Activated T-helper 2 cell treated with anti-CD3 and anti-CD28 coated beads, Interferon-gamma antibody, Interleukin-2, Interleukin-4, amounts not matched to agents 10 μg/mL and 5 μg/mL and 100 μg/mL, durations not matched to agents 14 hours and 24 hours and 36 hours (primary cell): ENCODE data around the gene HIBADH. TPM values are rescaled to one million over a fixed set of nuclear protein-coding genes. Genes with fewer than 3 reads are reported as not detected.

ENCODE experiments used
- DNase-seq: peaks from one replicate; pipeline ENCODE4 v3.0.0; 2021; ENCODE audit warnings: low spot score
- H3K27ac Mint-ChIP-seq: one replicate; pipeline ENCODE4 v1.8.0; 2021; ENCODE audit warnings: mixed read lengths
- H3K27me3 Mint-ChIP-seq: one replicate; pipeline ENCODE4 v1.8.0; 2021; ENCODE audit warnings: low read depth, mixed read lengths
- H3K36me3 Mint-ChIP-seq: one replicate; pipeline ENCODE4 v1.8.0; 2021; ENCODE audit warnings: low read depth, mixed read lengths
- H3K4me1 Mint-ChIP-seq: one replicate; pipeline ENCODE4 v1.8.0; 2021; ENCODE audit warnings: low read depth, mixed read lengths
- H3K4me3 Mint-ChIP-seq: one replicate; pipeline ENCODE4 v1.8.0; 2021; ENCODE audit warnings: low read depth, mild to moderate bottlenecking, moderate library complexity, mixed read lengths
- H3K9me3 Mint-ChIP-seq: one replicate; pipeline ENCODE4 v1.8.0; 2021; ENCODE audit warnings: mixed read lengths
- intact Hi-C: fragments of 100-400 bp; cut with micrococcal nuclease; formaldehyde crosslinking; loops from one replicate; pipeline ENCODE4 v1.15.1; 2023
- total RNA-seq: library from RNA; stranded (reverse); gene quantifications from 2 replicates; pipeline ENCODE4 v1.2.3, GENCODE V29; 2022

Gene HIBADH
- total RNA-seq, 1 donor from 2014 or later = 23.1 TPM

DNA sequence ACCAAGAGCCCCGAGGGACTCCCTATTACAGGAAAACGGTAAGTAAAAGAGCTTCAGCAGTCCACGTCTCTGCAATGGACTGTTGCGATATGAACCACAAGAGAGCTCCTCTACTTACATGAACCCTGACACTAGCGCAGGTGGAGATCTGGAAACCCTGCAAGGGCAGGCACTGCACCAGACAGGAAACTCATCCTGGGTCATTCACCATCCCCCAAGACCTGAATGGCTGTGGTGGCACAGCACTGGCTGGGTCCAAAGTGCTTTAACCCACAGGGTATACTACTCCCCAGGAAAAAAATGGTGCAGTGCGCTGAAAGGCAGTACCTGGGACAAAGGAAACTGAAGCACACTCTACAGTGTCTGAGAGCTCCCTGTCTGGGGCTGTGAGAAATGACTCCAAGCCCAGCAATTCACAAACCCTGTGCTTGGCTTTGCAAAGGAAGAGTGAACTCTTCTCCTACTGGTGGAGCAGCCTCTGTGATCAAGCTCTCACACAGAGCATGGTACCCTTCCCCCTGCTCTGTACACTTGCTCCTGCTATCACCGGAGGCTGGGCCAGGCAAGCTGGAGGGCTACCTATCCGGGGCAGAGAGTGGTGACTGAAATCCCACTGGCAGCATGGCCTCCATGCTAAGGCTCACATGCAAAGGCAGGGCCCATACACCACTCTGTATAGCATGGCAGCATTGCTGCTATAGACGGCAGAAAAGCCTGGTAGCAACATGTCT, 44.9 kb downstream of the HIBADH start:
- intact Hi-C loops = no loop called here
- DNase-seq = no peak
- Mint-ChIP-seq H3K9me3 (peaks cover 41% of the 10 kb centered on the region), H3K4me3 (no peak overlapping the region), H3K27ac (no peak overlapping the region), H3K36me3 (peaks cover 51% of the 10 kb centered on the region), H3K4me1 (peaks cover 3% of the 10 kb centered on the region), H3K27me3 (no peaks in the 10 kb centered on the region)

DNA sequence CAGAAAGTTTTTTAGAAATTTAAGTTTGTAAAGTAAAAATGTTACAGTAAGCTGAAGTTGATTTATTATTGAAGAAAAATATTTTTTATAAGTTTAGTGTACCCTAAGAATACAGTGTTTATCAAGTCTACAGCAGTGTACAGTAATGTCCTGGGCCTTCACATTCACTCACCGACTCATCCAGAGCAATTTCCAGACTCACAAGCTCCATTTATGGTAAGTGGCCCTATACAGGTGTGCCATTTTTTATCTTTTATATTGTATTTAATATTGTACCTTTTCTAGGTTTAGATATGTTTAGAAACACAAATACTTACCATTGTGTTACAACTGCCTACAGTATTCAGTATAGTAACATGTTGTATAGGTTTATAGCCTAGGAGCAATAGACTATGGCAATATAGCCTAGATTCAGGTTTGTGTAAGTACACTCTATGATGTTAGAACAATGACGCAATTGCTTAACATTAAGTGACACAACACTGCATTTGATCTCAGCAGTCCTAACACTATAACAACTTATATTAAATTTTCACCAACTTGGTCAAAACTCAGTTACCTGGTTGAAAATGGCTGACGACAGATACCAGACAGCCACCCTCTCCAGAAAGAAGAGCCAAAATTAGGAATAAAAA, 45.7 kb downstream of the HIBADH start:
- Mint-ChIP-seq H3K4me1 (peaks cover 3% of the 10 kb centered on the region), H3K27me3 (no peaks in the 10 kb centered on the region), H3K27ac (no peak overlapping the region), H3K9me3 (peaks cover 34% of the 10 kb centered on the region), H3K36me3 (peaks cover 45% of the 10 kb centered on the region), H3K4me3 (no peak overlapping the region)
- intact Hi-C loops = no loop called here
- no peak for DNase-seq

DNA sequence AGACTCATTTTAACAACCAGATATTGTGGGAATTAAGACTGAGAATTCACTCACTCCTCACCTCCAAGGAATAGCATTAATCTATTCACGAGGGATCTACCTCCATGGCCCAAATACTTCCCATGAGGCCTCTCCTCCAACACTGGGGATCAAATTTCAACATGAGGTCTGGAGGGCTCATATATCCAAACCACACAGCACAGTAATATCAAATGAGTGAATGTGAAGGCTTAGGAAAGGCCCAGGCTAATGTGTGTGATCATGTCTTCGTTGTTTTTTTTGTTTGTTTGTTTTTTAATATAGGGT, 46.5 kb downstream of the HIBADH start:
- Mint-ChIP-seq H3K4me1 (peaks cover 3% of the 10 kb centered on the region), H3K4me3 (no peak overlapping the region), H3K36me3 (peaks cover 45% of the 10 kb centered on the region), H3K27ac (no peak overlapping the region), H3K9me3 (peaks cover 33% of the 10 kb centered on the region), H3K27me3 (no peaks in the 10 kb centered on the region)
- intact Hi-C loops = no loop called here
- DNase-seq = no peak

DNA sequence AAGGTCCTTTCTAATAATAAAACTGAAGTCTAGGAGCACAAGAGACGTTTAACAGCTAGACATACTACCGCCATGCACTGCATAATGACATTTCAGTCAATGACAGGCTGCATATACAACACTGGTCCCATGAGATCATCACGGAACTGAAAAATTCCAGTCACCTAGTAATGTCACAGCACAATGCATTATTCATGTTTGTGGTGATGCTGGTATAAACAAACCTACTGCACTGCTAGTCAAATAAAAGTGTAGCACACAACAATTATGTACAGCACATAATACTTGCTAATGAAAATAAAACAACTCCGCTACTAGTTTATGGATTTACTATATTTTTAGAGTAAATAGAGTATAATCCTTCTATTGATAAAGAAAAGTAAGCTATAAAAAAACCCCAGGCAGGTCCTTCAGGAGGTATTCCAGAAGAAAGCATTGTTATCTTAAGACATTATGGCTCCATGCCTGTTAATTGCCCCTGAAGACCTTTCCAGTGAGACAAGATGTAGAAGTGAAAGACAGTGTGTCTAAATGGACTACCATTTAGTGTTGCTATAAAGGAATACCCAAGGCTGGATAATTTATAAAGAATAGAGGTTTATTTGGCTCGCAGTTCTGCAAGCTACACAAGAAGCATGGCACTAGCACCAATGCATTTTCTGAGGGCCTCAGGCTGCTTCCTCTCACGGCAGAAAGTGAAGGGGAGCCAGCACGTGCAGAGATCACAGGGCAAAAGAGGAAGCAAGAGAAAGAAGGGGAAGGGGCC, 47.1 kb downstream of the HIBADH start:
- DNase-seq = no peak
- H3K27me3 Mint-ChIP-seq = no peaks in the 10 kb centered on the region
- intact Hi-C loops = no loop called here
- no peak overlapping the region for H3K4me3 Mint-ChIP-seq
- peaks cover 40% of the 10 kb centered on the region for H3K36me3 Mint-ChIP-seq
- H3K4me1 Mint-ChIP-seq = peaks cover 3% of the 10 kb centered on the region
- H3K9me3 Mint-ChIP-seq = peaks cover 27% of the 10 kb centered on the region
- no peak overlapping the region for H3K27ac Mint-ChIP-seq

DNA sequence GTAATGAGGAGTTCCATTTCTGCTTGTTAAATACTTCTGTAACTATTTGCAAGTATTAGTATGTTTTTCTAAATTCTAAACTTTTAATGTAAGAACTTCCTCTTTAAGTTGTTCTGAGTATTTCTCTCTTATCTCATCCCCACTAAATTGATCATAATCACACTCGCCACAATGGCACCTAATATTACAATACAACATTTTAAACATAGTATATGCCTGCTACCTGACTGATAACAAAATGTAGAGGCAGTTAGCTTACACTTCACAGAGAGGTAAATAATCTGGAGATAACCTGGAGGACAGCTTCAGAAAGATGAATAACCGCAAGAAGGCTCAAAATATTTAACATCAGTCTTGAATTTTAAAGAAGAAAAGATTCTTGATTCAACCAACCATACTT, 48.6 kb downstream of the HIBADH start:
- H3K27me3 Mint-ChIP-seq = no peaks in the 10 kb centered on the region
- H3K9me3 Mint-ChIP-seq = peaks cover 12% of the 10 kb centered on the region
- H3K27ac Mint-ChIP-seq = no peak overlapping the region
- peaks cover 26% of the 10 kb centered on the region for H3K36me3 Mint-ChIP-seq
- no peak overlapping the region for H3K4me3 Mint-ChIP-seq
- no peak for DNase-seq
- intact Hi-C loops = no loop called here
- H3K4me1 Mint-ChIP-seq = peaks cover 3% of the 10 kb centered on the region

DNA sequence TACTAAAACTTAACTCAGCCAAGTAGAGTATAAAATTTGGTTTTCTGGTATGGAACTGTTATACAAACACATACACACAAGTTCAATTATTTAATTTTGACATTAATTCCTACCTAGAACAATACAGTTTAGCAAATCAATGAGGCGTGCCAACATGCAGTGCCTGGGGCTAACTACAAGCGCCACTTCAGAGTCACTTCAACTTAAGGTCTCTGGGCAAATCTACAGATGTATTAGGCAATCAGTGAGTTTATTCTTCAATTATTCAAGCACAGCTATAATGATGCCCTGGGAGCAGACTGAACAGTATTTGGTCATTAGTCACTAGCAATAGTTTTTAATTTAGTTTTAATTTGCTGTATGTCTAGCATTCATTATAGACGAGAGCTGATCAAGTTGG, 51.6 kb downstream of the HIBADH start:
- no peak for DNase-seq
- Mint-ChIP-seq H3K36me3 (peaks cover 5% of the 10 kb centered on the region), H3K27me3 (no peaks in the 10 kb centered on the region), H3K4me3 (no peak overlapping the region), H3K9me3 (no peaks in the 10 kb centered on the region), H3K4me1 (peaks cover 3% of the 10 kb centered on the region), H3K27ac (no peak overlapping the region)
- intact Hi-C loops = no loop called here

DNA sequence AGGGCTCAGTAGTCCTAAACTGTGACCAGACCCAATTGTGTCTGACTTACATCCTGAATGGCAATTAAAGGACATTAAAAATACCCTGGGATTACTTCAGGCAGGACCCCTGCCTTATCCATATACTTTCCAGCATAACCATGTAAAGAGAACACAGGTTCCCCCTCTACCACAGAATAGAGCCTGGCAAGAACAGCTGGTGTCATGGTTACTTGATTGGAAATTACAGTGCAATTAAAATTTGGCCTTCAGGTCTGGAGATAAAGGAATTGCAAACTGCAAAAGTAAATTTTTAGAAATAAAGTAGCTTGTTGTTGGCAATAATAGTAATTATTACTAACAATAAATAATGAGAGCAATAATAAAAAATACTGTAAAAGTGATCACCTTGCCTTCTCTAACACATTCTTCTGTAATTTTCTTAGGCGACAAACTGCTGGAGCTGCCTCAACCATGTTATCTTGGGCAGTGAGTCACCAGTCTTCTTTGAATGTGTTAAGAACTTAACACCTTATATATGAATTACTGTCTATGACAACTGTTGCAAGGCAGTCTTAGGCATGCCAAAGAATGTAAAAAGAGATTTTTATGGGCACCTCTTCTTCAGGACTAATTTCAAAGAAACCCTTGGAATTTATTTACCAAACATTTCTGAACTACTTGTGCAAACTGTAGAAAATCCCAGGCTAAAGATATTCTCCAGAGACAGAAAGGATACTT, 53.7 kb downstream of the HIBADH start:
- Mint-ChIP-seq H3K27me3 (no peaks in the 10 kb centered on the region), H3K4me1 (peaks cover under 1% of the 10 kb centered on the region), H3K27ac (no peak overlapping the region), H3K36me3 (no peaks in the 10 kb centered on the region), H3K9me3 (no peaks in the 10 kb centered on the region), H3K4me3 (no peak overlapping the region)
- no peak for DNase-seq
- intact Hi-C loops = no loop called here

DNA sequence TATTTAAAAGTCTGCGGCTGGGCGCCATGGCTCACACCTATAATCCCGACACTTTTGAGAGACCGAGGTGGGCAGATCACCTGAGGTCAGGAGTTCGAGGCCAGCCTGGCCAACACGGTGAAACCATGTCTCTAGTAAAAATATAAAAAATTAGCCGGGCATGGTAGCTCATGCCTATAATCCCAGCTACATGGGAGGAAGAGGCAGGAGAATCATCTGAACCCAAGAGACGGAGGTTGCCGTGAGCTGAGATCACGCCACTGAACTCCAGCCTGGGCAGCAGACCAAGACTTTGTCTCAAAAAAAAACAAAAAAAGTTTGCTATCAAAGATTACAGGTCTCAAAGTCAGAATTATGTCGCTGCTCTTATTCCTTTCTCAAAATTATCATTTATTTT, 55.5 kb downstream of the HIBADH start:
- DNase-seq = no peak
- Mint-ChIP-seq H3K27me3 (no peaks in the 10 kb centered on the region), H3K36me3 (no peaks in the 10 kb centered on the region), H3K27ac (no peak overlapping the region), H3K4me1 (no peaks in the 10 kb centered on the region), H3K9me3 (no peaks in the 10 kb centered on the region), H3K4me3 (no peak overlapping the region)
- intact Hi-C loops = no loop called here

DNA sequence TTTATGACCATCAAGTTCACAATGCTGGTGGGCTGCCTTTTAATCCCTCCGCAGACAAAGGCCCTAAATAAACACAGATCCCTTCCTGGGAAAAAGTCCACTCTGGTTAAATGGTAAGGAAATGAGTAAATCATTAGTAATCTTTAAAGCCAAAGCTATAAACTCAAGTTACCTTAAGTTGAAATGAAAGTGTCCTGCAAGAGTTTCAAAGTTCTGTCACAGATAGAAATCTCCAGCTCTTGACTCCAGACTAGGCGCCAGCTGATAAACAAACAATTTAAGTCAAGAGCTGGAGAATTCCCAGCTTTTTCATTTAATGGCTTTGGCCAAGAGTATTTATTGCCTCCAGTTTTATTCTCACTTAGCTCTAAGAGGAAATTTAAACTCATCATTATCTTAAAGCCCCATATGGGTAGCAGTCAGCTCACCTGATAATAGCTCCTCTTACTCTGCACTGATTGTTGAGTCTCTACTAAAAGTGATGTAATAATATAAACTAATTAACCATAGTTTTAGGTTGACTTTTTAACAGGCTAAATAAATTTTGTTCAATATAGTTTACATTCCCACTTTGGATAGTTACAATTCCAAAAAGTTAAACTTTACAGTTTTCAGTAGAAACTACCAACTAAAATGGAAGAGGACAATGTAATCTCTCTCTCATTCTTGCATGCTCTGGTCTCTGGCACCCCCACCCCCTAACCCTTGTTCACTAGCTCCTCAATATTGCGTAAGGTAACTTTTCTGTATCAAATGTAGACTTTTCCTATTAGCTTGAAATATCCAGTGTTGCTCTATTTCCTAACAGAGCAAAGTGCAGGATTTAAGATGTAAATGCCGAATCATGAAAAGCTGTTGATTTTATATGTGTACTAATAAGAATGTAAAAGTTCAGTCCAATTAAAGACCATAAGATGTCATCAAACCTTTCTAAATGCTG, 56.1 kb downstream of the HIBADH start:
- Mint-ChIP-seq H3K4me1 (no peaks in the 10 kb centered on the region), H3K27me3 (no peaks in the 10 kb centered on the region), H3K9me3 (no peaks in the 10 kb centered on the region), H3K4me3 (no peak overlapping the region), H3K36me3 (no peaks in the 10 kb centered on the region), H3K27ac (no peak overlapping the region)
- DNase-seq = no peak
- intact Hi-C loops = no loop called here

DNA sequence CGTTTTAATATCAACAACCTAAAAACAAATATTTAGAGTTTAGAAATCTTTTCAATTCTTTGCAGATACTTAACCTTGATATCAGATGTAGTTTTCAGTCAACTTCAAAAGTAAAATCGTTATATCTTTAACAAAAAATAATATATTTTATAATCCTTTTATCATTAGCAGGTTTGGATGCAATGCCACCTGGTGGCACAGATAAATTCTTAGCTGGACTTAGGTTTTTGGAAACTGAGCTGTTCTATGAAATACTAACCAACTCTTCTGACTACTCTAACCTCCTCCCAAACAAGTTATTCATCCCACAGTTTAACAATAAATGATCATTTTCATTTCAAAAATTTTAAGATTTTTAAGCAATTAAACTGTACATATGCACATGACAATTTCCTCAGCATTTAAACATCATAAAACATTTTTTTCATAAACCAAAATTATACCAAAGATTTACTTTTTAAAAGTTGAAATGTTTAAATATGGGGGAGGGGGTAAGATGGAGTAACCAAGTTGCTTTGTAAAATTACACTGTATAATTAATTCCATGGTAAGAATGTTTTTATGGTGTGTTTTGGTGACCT, 56.9 kb downstream of the HIBADH start:
- no peak for DNase-seq
- no peaks in the 10 kb centered on the region for H3K9me3 Mint-ChIP-seq
- intact Hi-C loops = no loop called here
- H3K36me3 Mint-ChIP-seq = no peaks in the 10 kb centered on the region
- no peaks in the 10 kb centered on the region for H3K4me1 Mint-ChIP-seq
- no peak overlapping the region for H3K27ac Mint-ChIP-seq
- no peaks in the 10 kb centered on the region for H3K27me3 Mint-ChIP-seq
- no peak overlapping the region for H3K4me3 Mint-ChIP-seq

DNA sequence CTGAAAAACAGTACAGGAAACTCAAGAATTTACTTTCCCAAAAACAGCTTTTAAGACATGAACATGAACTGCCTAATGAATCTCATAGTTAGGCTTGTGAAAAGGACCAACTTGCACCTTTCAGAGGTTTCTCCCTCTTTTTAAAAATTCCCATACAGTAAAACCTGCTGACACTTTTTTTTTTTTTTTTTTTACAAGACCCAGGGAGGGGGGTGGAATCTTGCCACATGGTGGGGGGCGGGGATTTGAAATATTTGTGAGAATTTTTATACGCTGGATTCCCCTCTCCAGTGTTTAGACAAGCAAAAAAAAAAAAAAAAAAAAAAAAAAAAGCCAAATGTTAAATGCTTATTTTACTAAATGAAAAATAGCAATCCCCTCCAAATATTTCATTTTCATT, 57.4 kb downstream of the HIBADH start:
- H3K27me3 Mint-ChIP-seq = no peaks in the 10 kb centered on the region
- no peaks in the 10 kb centered on the region for H3K4me1 Mint-ChIP-seq
- H3K9me3 Mint-ChIP-seq = no peaks in the 10 kb centered on the region
- H3K27ac Mint-ChIP-seq = no peak overlapping the region
- intact Hi-C loops = no loop called here
- no peak for DNase-seq
- H3K4me3 Mint-ChIP-seq = no peak overlapping the region
- no peaks in the 10 kb centered on the region for H3K36me3 Mint-ChIP-seq

DNA sequence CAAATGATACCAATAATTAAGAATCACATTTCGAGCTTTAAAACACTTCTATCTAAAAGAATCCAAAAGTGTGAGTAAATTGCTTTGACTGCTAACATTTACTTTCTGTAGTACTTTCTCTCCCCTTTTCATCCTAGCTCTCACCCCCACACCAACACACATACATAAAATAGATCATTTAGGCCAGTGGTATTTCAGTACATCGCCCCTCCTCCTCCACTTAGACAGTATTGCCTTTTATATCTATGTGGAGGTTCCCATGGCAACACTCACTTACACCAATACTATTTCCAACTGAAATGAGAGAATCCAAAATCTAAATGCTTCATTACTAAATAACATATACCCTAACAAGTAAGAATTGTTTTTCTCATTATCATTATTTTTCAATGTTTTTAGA, 58.9 kb downstream of the HIBADH start:
- H3K36me3 Mint-ChIP-seq = no peaks in the 10 kb centered on the region
- H3K4me1 Mint-ChIP-seq = no peaks in the 10 kb centered on the region
- intact Hi-C loops = no loop called here
- no peak overlapping the region for H3K4me3 Mint-ChIP-seq
- DNase-seq = no peak
- no peak overlapping the region for H3K27ac Mint-ChIP-seq
- H3K27me3 Mint-ChIP-seq = no peaks in the 10 kb centered on the region
- H3K9me3 Mint-ChIP-seq = no peaks in the 10 kb centered on the region
